HG02884 (cell line): Measurements from ENCODE around the gene MS4A4A.
"Not testable (repeated sequence)": the region's sequence is repeated elsewhere in the genome, so short reads cannot be mapped to it uniquely, and the experiment has no call there.

Source experiments
- ATAC-seq: cut with Tn5 transposase; IDR thresholded peaks from one replicate; pipeline ENCODE4 v1.9.1; 2021; ENCODE audit warnings: mild to moderate bottlenecking, moderate library complexity; ENCODE audit not compliant: unreplicated experiment

MS4A4A gene

DNA sequence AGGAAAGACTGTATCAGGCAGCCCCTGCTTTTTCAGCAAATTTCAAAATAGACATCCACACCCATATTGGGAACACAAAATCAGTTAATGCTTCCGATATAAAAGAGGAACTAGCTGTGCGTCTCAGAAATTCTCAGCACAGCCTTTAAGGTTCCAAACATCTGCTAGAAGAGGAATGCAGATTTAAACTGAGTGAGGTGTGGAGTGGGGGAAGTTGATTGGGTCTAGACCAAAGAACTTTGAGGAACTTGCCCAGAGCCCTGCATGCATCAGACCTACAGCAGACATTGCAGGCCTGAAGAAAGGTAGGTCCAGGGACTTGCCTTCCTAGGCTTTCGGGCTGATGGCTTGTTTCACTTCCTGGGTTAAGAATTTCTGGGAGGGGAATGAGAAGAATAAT, at the start of gene MS4A4A:
MS4A4A (plus strand) TSS at position 255 of the 400 bp plus-strand sequence; CDS start at position 265, 10 bp downstream.
- ATAC-seq: no peak

GRCh38 chr11:60230681-60231080, 49.8 kb upstream of the MS4A4A start:
- no peak for ATAC-seq

DNA sequence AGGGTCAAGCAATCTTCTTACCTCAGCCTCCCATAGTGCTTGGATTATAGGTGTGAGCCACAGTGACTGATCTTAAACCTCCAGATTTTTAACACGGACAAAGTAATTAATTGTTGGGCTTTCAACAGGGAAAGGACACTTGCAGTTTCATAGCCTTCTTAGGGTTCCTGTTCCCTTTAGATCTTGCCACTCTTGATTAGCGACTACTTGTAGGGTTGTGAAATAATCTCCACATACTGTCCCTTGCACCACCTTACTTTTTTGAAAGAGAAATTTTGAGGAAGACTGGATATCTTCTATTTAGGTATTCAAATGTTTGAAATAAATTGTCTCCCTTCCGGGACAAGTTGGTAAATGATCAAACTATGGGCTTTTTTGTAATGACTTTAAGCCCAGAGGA, 45.1 kb upstream of the MS4A4A start:
- ATAC-seq: no peak

DNA sequence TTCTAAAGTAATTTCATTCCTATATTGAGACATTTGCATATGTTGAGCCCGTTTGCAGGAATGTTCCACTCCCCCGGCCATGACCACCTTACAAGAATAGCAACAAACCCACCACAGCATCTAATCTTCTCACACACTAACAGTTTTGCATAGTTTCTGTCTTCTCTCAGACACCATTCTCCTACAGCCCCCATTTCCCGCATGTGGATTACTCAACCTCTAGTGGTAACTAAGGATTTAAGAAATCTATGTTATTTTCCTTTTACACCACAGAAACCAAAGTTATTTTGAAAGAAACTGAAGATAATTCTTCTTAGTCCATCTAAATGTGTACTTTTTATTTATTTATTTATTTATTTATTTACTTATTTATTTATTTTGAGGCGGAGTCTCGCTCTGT, 39.8 kb upstream of the MS4A4A start:
- no peak for ATAC-seq

DNA sequence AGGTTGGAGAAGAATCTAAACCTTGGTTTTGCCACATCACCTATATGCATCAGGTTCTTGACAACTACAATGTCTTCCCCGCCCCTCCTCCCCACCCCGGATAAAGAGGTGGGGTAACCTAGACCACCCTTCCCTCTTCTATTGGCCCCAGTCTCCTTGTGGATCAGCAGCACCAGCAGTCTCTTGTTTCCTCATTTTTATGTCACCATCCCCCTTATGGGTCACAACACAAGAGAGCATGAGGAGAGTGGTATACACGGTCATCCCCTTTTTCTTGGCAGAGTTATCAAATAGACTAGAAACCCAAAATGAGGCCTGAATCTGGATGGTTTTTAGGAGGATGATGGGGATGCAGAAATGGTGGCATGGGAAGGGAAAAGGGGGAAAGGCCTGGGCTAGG, 38.7 kb upstream of the MS4A4A start:
- ATAC-seq: no peak

- no peak for ATAC-seq
Measured at GRCh38 chr11:60242740-60243239, 37.7 kb upstream of the MS4A4A start, which contains the start of gene MS4A4E. Gene MS4A4E (minus strand): TSS chr11:60243137. CDS start chr11:60230055, 13,082 bp downstream.

- no peak for ATAC-seq
Measured at GRCh38 chr11:60251485-60252212, 28.8 kb upstream of the MS4A4A start.

GRCh38 chr11:60252213-60253108, 28.0 kb upstream of the MS4A4A start:
- ATAC-seq: no peak

GRCh38 chr11:60257956-60258722, 22.3 kb upstream of the MS4A4A start:
- ATAC-seq: no peak

GRCh38 chr11:60261014-60261413, 19.5 kb upstream of the MS4A4A start:
- no peak for ATAC-seq

DNA sequence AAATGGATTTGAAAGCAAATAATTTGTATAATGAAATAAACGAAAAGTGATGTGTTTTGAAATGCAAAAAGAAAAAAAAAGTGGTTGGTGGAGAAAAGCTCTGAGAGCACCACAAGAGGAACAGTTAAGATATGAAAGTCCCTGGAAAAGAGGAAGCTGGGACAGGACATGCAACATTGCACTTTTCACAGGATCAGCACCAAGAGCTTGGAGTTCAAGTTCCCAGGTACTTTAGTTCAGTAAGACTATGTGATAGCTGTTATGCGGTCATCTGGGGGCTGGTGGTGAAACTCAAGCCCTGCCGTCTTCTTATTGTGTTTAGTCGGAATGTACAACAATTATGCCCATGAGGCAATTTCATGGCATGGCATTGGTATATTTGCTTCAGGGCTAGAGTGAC, 17.1 kb upstream of the MS4A4A start:
- no peak for ATAC-seq

GRCh38 chr11:60264644-60265043, 15.8 kb upstream of the MS4A4A start:
- ATAC-seq: no peak

DNA sequence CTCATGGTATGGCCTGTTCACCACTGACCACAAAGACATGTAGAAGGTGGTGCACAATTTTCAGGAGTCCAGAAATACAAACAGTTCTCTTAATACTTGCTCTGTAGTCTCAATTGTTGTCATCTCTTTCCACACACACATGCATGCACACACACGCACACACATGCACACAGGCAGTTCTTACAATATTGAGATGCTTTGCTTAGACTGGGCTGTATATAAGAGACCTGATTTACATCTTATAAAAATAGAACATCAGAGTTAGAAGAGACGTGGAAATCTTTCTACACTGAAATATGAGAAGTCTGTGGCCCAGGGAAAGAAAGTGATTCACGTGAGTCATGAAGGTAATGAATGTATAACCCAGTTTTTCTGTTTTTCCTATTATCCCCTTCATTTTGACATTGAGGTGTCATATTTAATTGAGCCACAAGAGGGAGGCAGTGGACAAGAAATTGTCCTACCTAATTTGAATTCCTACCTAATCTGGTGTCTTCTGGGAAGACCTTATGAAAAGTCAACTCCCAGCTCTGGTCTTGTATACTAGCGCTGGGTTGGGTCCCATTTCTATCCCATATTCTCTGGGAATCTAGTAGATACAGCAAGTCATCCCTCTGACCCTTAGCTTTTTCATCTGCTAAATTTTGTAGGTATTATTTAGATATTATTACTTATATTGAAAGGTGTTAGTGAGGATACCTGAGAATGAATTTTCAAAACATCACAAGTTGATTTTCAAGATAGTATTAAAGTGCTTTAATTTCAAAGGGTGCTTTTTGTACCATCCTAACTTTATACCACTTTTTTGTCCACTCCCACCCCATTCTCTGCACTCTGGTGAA, 14.9 kb upstream of the MS4A4A start:
- no peak for ATAC-seq

GRCh38 chr11:60274416-60274815, 6.0 kb upstream of the MS4A4A start:
- no peak for ATAC-seq

DNA sequence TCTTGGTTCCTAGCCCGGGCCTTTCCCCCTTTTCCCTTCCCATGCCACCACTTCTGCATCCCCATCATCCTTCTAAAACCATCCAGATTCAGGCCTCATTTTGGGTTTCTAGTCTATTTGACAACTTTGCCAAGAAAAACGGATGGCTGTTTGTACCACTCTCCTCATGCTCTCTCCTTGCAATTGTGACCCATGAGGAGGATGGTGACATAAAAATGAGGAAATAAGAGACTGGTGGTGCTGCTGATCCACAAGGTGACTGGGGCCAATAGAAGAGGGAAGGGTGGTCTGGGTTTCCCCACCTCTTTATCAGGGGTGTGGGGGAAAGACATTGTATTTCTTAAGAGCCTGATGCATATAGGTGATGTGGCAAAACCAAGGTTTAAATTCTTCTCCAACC, 1.0 kb downstream of the MS4A4A start:
- no peak for ATAC-seq

DNA sequence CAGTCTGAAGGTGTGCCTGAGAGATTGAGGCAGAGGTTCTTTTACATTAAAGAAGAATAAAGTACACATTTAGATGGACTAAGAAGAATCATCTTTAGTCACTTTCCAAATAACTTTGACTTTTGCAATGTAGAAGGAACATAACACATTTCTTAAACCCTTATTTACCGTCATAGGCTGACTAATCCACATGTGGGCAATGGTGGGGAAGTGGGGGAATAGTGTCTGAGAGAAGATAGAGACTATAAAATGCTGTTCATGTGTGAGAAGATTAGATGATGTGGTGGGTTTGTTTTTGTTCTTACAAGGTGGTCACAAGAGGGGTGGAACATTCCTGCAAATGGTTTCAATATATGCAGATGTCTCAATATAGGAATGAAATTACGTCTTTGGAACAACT, 1.8 kb downstream of the MS4A4A start:
- ATAC-seq: no peak

GRCh38 chr11:60285411-60286126, 5.1 kb downstream of the MS4A4A start:
- not testable (repeated sequence) for ATAC-seq

DNA sequence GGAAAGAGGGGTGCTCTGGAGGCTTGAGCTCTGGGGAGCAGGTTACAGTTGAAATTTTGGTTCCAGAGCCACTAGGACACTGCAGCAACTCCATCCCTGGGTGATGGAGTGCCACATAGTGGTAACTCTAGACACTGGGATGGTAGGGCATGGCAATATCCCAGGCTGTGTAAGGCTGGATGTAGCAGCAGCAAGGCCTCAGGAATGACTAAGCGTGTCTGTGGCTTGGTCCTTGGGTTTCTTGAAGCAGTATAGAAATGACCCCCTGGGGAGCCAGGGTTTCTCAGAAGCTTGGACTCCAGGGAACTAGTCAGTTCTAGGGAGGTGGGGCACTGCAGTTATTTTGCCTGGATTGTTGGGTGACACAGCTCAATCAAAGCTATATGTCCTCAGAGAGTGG, 8.1 kb downstream of the MS4A4A start:
- ATAC-seq: no peak

DNA sequence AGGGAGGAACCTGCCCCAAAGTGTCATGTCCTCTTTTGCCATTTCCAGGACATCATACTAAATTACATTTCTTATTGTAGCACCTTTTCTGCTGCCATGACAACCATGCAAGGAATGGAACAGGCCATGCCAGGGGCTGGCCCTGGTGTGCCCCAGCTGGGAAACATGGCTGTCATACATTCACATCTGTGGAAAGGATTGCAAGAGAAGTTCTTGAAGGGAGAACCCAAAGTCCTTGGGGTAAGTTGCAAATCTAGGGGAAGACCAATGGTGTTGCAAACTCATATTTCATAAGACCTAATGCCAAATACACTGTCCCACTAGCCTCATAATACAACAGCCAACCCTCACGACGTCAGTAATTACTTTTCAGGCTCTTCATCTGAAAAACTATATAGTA, 11.7 kb downstream of the MS4A4A start:
- no peak for ATAC-seq

- ATAC-seq: no peak
Measured at GRCh38 chr11:60301178-60301577, 20.7 kb downstream of the MS4A4A start.
